Skin of body (tissue), 2 donors: ENCODE results near the gene C2CD2L. TPM values are rescaled to one million over a fixed set of nuclear protein-coding genes. Genes with fewer than 3 reads are reported as not detected.
"Not testable (repeated sequence)": the region's sequence is repeated elsewhere in the genome, so short reads cannot be mapped to it uniquely, and the experiment has no call there.

ENCODE experiments used
- DNase-seq: peaks from one replicate; lab custom pipeline; 2025; lab: John Stamatoyannopoulos, UW
- total RNA-seq: library from RNA; depleted of rRNA; stranded (reverse); fragments of >200 nt; gene quantifications from one replicate; pipeline ENCODE4 v1.2.3, GENCODE V29; 2014

Gene C2CD2L
- 4.5 TPM for total RNA-seq

GRCh38 chr11:119106564-119107537, at the start of gene C2CD2L:
TSS of gene C2CD2L (plus strand) at chr11:119107344. CDS start at chr11:119107742, 398 bp downstream.
- DNase-seq, result peak; percentile 89

GRCh38 chr11:119059128-119059527, 48.0 kb upstream of the C2CD2L start:
- DNase-seq, result not testable (repeated sequence)

GRCh38 chr11:119061256-119061655, 45.9 kb upstream of the C2CD2L start:
- DNase-seq, result no peak

GRCh38 chr11:119062779-119063178, 44.4 kb upstream of the C2CD2L start:
- no peak for DNase-seq

- DNase-seq, result no peak
Measured at GRCh38 chr11:119065369-119065768, 41.8 kb upstream of the C2CD2L start.

- peak; percentile 92 for DNase-seq
Measured at GRCh38 chr11:119067371-119068222, 39.5 kb upstream of the C2CD2L start, which contains the start of gene VPS11. TSS of gene VPS11 (plus strand) at chr11:119067818. CDS start at chr11:119067824, 6 bp downstream.

- no peak for DNase-seq
Measured at GRCh38 chr11:119077839-119078238, 29.3 kb upstream of the C2CD2L start.

- DNase-seq, result no peak
Measured at GRCh38 chr11:119078675-119079420, 28.3 kb upstream of the C2CD2L start.

GRCh38 chr11:119081682-119082260, 25.4 kb upstream of the C2CD2L start:
- DNase-seq, result no peak

- peak; percentile 97 for DNase-seq
Measured at GRCh38 chr11:119084663-119085436, 22.3 kb upstream of the C2CD2L start, which contains the start of gene HMBS. TSS of gene HMBS (plus strand) at chr11:119084881. CDS start at chr11:119085034, 153 bp downstream.

GRCh38 chr11:119085437-119085847, 21.7 kb upstream of the C2CD2L start:
- no peak for DNase-seq

- DNase-seq, result no peak
Measured at GRCh38 chr11:119087123-119087522, 20.0 kb upstream of the C2CD2L start.

GRCh38 chr11:119087747-119088241, 19.4 kb upstream of the C2CD2L start:
- no peak for DNase-seq

- DNase-seq, result no peak
Measured at GRCh38 chr11:119088406-119088805, 18.7 kb upstream of the C2CD2L start.

GRCh38 chr11:119089319-119089718, 17.8 kb upstream of the C2CD2L start:
- no peak for DNase-seq

GRCh38 chr11:119091178-119091577, 16.0 kb upstream of the C2CD2L start:
- DNase-seq, result peak; percentile 47

- no peak for DNase-seq
Measured at GRCh38 chr11:119091966-119092879, 14.9 kb upstream of the C2CD2L start.
